Measurements from ENCODE around the gene DELE1. TPM values are rescaled to one million over a fixed set of nuclear protein-coding genes. Genes with fewer than 3 reads are reported as not detected.

The DELE1 gene
- total RNA-seq, 1 experiment from 2014 or later = 81.5 TPM

DNA sequence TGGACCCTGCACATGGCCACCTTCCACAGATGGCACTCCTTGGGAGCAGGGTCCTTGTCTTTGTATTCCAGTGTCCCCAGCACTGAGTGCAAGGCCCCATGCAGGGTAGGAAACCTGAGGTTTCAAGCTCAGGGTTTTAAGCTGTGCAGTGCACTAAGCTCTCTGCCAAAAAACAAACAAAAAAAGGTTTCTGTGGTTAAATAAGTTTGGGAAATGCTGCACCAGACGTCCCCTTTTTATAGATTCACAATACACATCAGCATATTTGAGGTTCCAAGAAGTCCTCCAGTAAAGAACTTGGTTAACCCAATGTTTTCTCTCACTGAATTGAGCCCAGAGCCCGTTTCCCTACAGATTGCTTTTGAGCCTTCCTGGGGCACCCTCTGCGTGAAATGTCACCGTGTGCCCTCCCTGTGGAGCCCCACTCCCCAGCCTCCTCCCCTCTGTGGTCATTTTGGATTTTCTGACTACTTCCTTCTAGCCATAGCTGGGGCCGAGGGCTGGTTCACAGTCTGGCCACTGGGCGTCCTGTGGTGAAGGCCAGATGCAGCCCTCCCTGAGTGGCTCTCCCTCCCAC lies 17.1 kb downstream of the DELE1 start (continued):
- TF ChIP-seq, protein P1, sequence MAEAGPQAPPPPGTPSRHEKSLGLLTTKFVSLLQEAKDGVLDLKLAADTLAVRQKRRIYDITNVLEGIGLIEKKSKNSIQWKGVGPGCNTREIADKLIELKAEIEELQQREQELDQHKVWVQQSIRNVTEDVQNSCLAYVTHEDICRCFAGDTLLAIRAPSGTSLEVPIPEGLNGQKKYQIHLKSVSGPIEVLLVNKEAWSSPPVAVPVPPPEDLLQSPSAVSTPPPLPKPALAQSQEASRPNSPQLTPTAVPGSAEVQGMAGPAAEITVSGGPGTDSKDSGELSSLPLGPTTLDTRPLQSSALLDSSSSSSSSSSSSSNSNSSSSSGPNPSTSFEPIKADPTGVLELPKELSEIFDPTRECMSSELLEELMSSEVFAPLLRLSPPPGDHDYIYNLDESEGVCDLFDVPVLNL (CRISPR knock-in tag; IDR thresholded peaks at IDR 0.05; ENCODE audit: borderline replicate concordance, low read depth) = no peak
- TF ChIP-seq, protein P2, sequence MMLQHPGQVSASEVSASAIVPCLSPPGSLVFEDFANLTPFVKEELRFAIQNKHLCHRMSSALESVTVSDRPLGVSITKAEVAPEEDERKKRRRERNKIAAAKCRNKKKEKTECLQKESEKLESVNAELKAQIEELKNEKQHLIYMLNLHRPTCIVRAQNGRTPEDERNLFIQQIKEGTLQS (CRISPR knock-in tag; conservative IDR thresholded peaks at IDR 0.05) = no peak
- no peak for TF ChIP-seq SMAD4 (CRISPR knock-in tag; IDR thresholded peaks at IDR 0.05)

DNA sequence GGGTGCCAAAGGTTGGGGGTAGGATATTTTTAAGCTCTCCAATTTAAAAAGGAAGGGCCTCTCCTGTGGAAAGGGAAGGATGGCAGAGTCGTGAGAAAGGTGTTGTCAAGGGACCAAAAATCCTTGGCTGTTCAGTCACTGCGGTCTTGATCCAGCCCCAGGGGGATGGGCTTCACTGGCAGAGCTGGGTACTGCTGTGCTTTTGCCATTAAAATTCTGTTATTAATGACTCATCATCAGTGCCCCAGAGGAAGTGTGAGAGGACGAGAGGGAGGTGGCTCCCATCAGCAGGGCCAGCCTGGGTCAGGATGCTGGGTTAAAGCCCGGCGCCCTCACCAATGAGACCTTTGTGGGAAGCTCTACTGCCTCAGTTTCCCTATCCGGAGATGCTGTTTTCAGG lies 17.6 kb downstream of the DELE1 start:
- Mint-ChIP-seq H3K9me3 (no peaks in the 10 kb centered on the region), H3K27me3 (ENCODE audit: low read depth) (no peaks in the 10 kb centered on the region; the same call in 1 of the 2 replicates), H3K4me1 (peaks cover 14% of the 10 kb centered on the region), H3K36me3 (peaks cover 19% of the 10 kb centered on the region), H3K27ac (no peak overlapping the region), H3K4me3 (no peak overlapping the region)
- CTCF ChIA-PET = interaction anchor here (0.6 to 3.9 kb wide), 12 partner anchors 11 to 276 kb away, joined by 3 to 24 read pairs (median 5); partner anchors contain the start of genes DELE1, PCDH1 and RNF14
- POLR2A ChIA-PET = no interaction called here
- DNase-seq (ENCODE audit: low spot score) (no peak), ATAC-seq (no peak)
- no peak for TF ChIP-seq NFE2L1 (CRISPR knock-in tag; IDR thresholded peaks at IDR 0.05)
- TF ChIP-seq, protein P3, sequence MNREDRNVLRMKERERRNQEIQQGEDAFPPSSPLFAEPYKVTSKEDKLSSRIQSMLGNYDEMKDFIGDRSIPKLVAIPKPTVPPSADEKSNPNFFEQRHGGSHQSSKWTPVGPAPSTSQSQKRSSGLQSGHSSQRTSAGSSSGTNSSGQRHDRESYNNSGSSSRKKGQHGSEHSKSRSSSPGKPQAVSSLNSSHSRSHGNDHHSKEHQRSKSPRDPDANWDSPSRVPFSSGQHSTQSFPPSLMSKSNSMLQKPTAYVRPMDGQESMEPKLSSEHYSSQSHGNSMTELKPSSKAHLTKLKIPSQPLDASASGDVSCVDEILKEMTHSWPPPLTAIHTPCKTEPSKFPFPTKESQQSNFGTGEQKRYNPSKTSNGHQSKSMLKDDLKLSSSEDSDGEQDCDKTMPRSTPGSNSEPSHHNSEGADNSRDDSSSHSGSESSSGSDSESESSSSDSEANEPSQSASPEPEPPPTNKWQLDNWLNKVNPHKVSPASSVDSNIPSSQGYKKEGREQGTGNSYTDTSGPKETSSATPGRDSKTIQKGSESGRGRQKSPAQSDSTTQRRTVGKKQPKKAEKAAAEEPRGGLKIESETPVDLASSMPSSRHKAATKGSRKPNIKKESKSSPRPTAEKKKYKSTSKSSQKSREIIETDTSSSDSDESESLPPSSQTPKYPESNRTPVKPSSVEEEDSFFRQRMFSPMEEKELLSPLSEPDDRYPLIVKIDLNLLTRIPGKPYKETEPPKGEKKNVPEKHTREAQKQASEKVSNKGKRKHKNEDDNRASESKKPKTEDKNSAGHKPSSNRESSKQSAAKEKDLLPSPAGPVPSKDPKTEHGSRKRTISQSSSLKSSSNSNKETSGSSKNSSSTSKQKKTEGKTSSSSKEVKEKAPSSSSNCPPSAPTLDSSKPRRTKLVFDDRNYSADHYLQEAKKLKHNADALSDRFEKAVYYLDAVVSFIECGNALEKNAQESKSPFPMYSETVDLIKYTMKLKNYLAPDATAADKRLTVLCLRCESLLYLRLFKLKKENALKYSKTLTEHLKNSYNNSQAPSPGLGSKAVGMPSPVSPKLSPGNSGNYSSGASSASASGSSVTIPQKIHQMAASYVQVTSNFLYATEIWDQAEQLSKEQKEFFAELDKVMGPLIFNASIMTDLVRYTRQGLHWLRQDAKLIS (CRISPR knock-in tag; IDR thresholded peaks at IDR 0.05; ENCODE audit: borderline replicate concordance) = no peak

DNA sequence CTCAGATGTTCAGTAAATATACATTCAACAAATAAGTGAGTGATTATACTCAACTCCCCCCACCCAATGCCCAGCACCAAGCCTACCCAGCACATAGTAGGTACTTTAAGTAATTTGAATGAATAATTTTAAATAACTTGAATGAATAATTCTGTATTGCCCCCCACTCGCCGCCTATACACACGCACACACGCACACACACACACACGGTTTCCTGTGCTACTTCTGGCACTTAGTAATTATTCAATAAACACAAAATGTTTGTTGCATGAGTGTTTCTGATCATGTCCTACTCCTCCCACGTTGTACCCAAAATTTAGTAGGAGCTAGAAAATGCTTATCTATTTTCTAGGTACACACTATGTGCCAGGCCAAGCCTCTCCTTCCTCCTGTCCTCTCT lies 18.1 kb downstream of the DELE1 start:
- CTCF ChIA-PET = interaction anchor here (0.6 to 3.9 kb wide), 9 partner anchors 18 to 277 kb away, joined by 3 to 24 read pairs (median 5); partner anchors contain the start of genes DELE1 and PCDH1
- H3K36me3 Mint-ChIP-seq = peaks cover 18% of the 10 kb centered on the region
- DNase-seq (ENCODE audit: low spot score) (no peak), ATAC-seq (no peak)
- peaks cover 14% of the 10 kb centered on the region for H3K4me1 Mint-ChIP-seq
- POLR2A ChIA-PET = no interaction called here
- TF ChIP-seq PRRX2 (CRISPR knock-in tag; IDR thresholded peaks at IDR 0.05) (no peak), NFYB (CRISPR knock-in tag; conservative IDR thresholded peaks at IDR 0.05; ENCODE audit: low read depth) (no peak), E2F5 (CRISPR knock-in tag; IDR thresholded peaks at IDR 0.05) (no peak), FOXP1 (CRISPR knock-in tag; IDR thresholded peaks at IDR 0.05; ENCODE audit: borderline replicate concordance) (no peak), ETV6 (CRISPR knock-in tag; IDR thresholded peaks at IDR 0.05) (no peak), ZNF317 (CRISPR knock-in tag; IDR thresholded peaks at IDR 0.05; ENCODE audit: borderline replicate concordance, low read depth) (no peak), JAZF1 (CRISPR knock-in tag; IDR thresholded peaks at IDR 0.05) (no peak), KAT7 (CRISPR knock-in tag; IDR thresholded peaks at IDR 0.05; ENCODE audit: borderline replicate concordance) (no peak)
- H3K4me3 Mint-ChIP-seq = no peak overlapping the region
- H3K9me3 Mint-ChIP-seq = no peaks in the 10 kb centered on the region
- no peaks in the 10 kb centered on the region; the same call in 1 of the 2 replicates for H3K27me3 Mint-ChIP-seq (ENCODE audit: low read depth)
- H3K27ac Mint-ChIP-seq = no peak overlapping the region
